ENCODE data around the gene BAAT. TPM values are rescaled to one million over a fixed set of nuclear protein-coding genes. Genes with fewer than 3 reads are reported as not detected.

The BAAT gene
- total RNA-seq, 1 donor from 2014 or later, result 1.0 TPM

GRCh38 chr9:101324245-101324804, 60.5 kb downstream of the BAAT start:
- H3K27me3 ChIP-seq, result no peaks in the 10 kb centered on the region
- peak overlapping the region; percentile 39 for H3K27ac ChIP-seq
- no peak for TF ChIP-seq CTCF (IDR thresholded peaks at IDR 0.05)
- no peaks in the 10 kb centered on the region for H3K9me3 ChIP-seq
- H3K4me1 ChIP-seq, result no peaks in the 10 kb centered on the region
- no peak for ATAC-seq
- no peak for DNase-seq
- intact Hi-C loops (cut with DNase I), result no loop called here
- no peak overlapping the region for H3K4me3 ChIP-seq
- no peaks in the 10 kb centered on the region for H3K36me3 ChIP-seq

- H3K9me3 ChIP-seq, result no peaks in the 10 kb centered on the region
- H3K4me1 ChIP-seq, result no peaks in the 10 kb centered on the region
- H3K27ac ChIP-seq, result no peak overlapping the region
- H3K4me3 ChIP-seq, result no peak overlapping the region
- no peak for TF ChIP-seq CTCF (IDR thresholded peaks at IDR 0.05)
- H3K27me3 ChIP-seq, result no peaks in the 10 kb centered on the region
- H3K36me3 ChIP-seq, result no peaks in the 10 kb centered on the region
- ATAC-seq (no peak), DNase-seq (no peak)
- intact Hi-C loops (cut with DNase I), result no loop called here
These were observed 61.7 kb downstream of the BAAT start for GRCh38 chr9:101323129-101323528.

GRCh38 chr9:101317735-101318134, 67.1 kb downstream of the BAAT start:
- DNase-seq, result no peak
- no peak for TF ChIP-seq CTCF (IDR thresholded peaks at IDR 0.05)
- Histone ChIP-seq H3K4me3 (no peak overlapping the region), H3K36me3 (no peaks in the 10 kb centered on the region), H3K9me3 (no peaks in the 10 kb centered on the region), H3K27me3 (no peaks in the 10 kb centered on the region), H3K27ac (no peak overlapping the region), H3K4me1 (no peaks in the 10 kb centered on the region)
- intact Hi-C loops (cut with DNase I), result no loop called here
- ATAC-seq, result no peak

GRCh38 chr9:101315112-101315450, 69.7 kb downstream of the BAAT start:
- Histone ChIP-seq H3K4me3 (no peak overlapping the region), H3K9me3 (no peaks in the 10 kb centered on the region), H3K27me3 (no peaks in the 10 kb centered on the region), H3K36me3 (no peaks in the 10 kb centered on the region), H3K27ac (no peak overlapping the region), H3K4me1 (no peaks in the 10 kb centered on the region)
- intact Hi-C loops (cut with DNase I), result no loop called here
- no peak for TF ChIP-seq CTCF (IDR thresholded peaks at IDR 0.05)
- DNase-seq (no peak), ATAC-seq (no peak)

GRCh38 chr9:101312661-101313060, 72.1 kb downstream of the BAAT start:
- Histone ChIP-seq H3K27ac (no peak overlapping the region), H3K4me1 (no peaks in the 10 kb centered on the region), H3K36me3 (no peaks in the 10 kb centered on the region), H3K9me3 (no peaks in the 10 kb centered on the region), H3K27me3 (no peaks in the 10 kb centered on the region), H3K4me3 (no peak overlapping the region)
- DNase-seq, result no peak
- ATAC-seq, result no peak
- intact Hi-C loops (cut with DNase I), result no loop called here
- no peak for TF ChIP-seq CTCF (IDR thresholded peaks at IDR 0.05)

All from upper lobe of right lung (tissue), 1 donor.